ENCODE data around the gene RABGAP1L.

- TF ChIP-seq EZH2 (IDR thresholded peaks at IDR 0.05) (no peak), POLR2AphosphoS5 (IDR thresholded peaks at IDR 0.05; ENCODE audit: borderline replicate concordance, low read depth, low read length) (peak; percentile 93), FOXP2 (optimal IDR thresholded peaks at IDR 0.05; ENCODE audit: control extremely low read depth, extremely low read length, insufficient read depth) (no peak)
Observed at GRCh38 chr1:175023043-175023921, 864.0 kb downstream of the RABGAP1L start, which contains the start of gene MRPS14.
